Pancreas (tissue), 10 donors: ENCODE measurements around the gene ITGB8. TPM values are rescaled to one million over a fixed set of nuclear protein-coding genes. Genes with fewer than 3 reads are reported as not detected.

Experiments used
- ATAC-seq, 4 donors: fragments of 200-7000 bp; cut with Tn5 transposase; one replicate each; pipeline versions ENCODE4 v1.8.0 to v1.9.1; 2020; ENCODE audit warnings: mild to moderate bottlenecking in 4 of 4, moderate library complexity in 4 of 4
- DNase-seq, 6 donors: peaks; one replicate each; pipeline ENCODE4 v3.0.0-alpha.2; 2020
- FAIRE-seq: peaks from 2 replicates; lab custom pipeline; 2012; peaks lifted over from hg19 to GRCh38; lab: Jason Lieb, UNC
- H3K27ac ChIP-seq, 4 donors: fragments of 200-600 bp; sonication (generic); 1 replicate in 3 of 4; 2 replicates in 1 of 4; pipeline versions ENCODE4 v1.5.0 to v1.8.0; 2020
- H3K27me3 ChIP-seq, 4 donors: fragments of 200-600 bp; one replicate each; pipeline ENCODE4 v1.8.0; 2021
- H3K36me3 ChIP-seq, 3 donors: fragments of 200-600 bp; sonication (generic) in 1 of 3; one replicate each; pipeline versions ENCODE4 v1.5.0 to v1.8.0; 2020 to 2021
- H3K4me1 ChIP-seq, 3 donors: fragments of 200-600 bp; one replicate each; pipeline ENCODE4 v1.8.0; 2021
- H3K4me3 ChIP-seq, 4 donors: fragments of 200-600 bp; sonication (generic) in 2 of 4; one replicate each; pipeline versions ENCODE4 v1.5.0 to v1.8.0; 2020 to 2021
- H3K9me3 ChIP-seq, 4 donors: fragments of 200-600 bp; one replicate each; pipeline ENCODE4 v1.8.0; 2021
- WGBS, 2 donors: extraction: QIAGEN DNeasy Blood & Tissue Kit; methylation state at CpG; one replicate each; pipeline ENCODE4 v1.1.7; 2013; 5-methylcytosine and 5-hydroxymethylcytosine counted together
- intact Hi-C, 3 donors: fragments of 100-400 bp; cut with DNase I; formaldehyde crosslinking; loops; one replicate each; pipeline versions ENCODE4 v1.11.1 to v1.14.2; 2022
- polyA plus RNA-seq, 2 donors: library from polyadenylated mRNA; stranded (reverse); fragments of 200-250 nt; gene quantifications; one replicate each; pipeline ENCODE4 v1.2.3, GENCODE V29; 2013
- total RNA-seq, 6 donors: library from RNA; stranded (reverse); fragmentation: NEBNext Ultra II Directional in 4 of 6; extraction: Animal tissue kit (Norgen Biotek cat#: 25700) in 4 of 6; gene quantifications; one replicate each; pipeline versions ENCODE4 v1.2.1 to v1.2.4, GENCODE V29; 2021 to 2023
- TF ChIP-seq, protein P1 (sequence below), 4 donors: fragments of 200-600 bp; sonication (generic) in 3 of 4; IDR thresholded peaks; one replicate each; pipeline versions ENCODE4 v1.5.0 to v1.8.0; 2021; ENCODE audit warnings: antibody characterized with exemption in 4 of 4
- donor health status: healthy with polysubstance abuse.
- donor health status: DM: no; HTN: no; CAD: no; lungs with moderate emphysema.
- donor health status: DM: no; HTN: no; CAD: no.
- donor health status: control.
- donor health status: control.
- donor health status: Bipolar disorder and iron deficiency.
- donor health status: DM: yes; HTN: yes; CAD: no.
- donor health status: DM: no; HTN: no; CAD: no.
- donor health status: DM: no; HTN: no; CAD: no.
- donor health status: DM: yes; HTN: yes; CAD: no.

The ITGB8 gene
- total and polyA plus RNA-seq, 8 donors: 3.9 to 39.8 (median 11.5) TPM

GRCh38 chr7:20456701-20457100 lies 126.0 kb downstream of the ITGB8 start:
- no peaks in the 10 kb centered on the region for H3K4me1 ChIP-seq
- no peak overlapping the region for H3K27ac ChIP-seq
- no peak overlapping the region for H3K4me3 ChIP-seq
- no peaks in the 10 kb centered on the region for H3K9me3 ChIP-seq
- no peak for ATAC-seq
- DNase-seq: no peak
- no peaks in the 10 kb centered on the region for H3K36me3 ChIP-seq
- intact Hi-C loops: no loop called here
- TF ChIP-seq, protein P1, sequence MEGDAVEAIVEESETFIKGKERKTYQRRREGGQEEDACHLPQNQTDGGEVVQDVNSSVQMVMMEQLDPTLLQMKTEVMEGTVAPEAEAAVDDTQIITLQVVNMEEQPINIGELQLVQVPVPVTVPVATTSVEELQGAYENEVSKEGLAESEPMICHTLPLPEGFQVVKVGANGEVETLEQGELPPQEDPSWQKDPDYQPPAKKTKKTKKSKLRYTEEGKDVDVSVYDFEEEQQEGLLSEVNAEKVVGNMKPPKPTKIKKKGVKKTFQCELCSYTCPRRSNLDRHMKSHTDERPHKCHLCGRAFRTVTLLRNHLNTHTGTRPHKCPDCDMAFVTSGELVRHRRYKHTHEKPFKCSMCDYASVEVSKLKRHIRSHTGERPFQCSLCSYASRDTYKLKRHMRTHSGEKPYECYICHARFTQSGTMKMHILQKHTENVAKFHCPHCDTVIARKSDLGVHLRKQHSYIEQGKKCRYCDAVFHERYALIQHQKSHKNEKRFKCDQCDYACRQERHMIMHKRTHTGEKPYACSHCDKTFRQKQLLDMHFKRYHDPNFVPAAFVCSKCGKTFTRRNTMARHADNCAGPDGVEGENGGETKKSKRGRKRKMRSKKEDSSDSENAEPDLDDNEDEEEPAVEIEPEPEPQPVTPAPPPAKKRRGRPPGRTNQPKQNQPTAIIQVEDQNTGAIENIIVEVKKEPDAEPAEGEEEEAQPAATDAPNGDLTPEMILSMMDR (IDR thresholded peaks at IDR 0.05): no peak
- no peaks in the 10 kb centered on the region for H3K27me3 ChIP-seq
- FAIRE-seq: no peak

DNA sequence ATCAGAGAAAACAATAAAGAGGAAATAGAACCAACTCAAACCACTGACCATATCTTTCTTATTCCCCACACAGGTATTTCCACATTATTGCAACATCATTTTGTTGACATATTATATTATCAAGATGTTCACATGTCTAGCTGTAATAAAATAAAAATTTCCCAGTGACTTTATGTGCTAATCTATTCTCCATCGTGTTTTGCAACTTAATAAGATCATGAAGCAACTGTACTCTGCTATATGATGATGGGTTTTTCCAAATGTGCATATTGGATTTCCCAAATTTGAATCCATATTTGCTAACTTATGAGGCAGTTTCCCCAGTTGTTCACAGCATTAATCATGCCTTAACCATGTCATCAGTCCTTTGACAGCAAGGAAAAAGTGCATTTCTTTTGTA lies 127.8 kb downstream of the ITGB8 start:
- H3K4me3 ChIP-seq: no peak overlapping the region

DNA sequence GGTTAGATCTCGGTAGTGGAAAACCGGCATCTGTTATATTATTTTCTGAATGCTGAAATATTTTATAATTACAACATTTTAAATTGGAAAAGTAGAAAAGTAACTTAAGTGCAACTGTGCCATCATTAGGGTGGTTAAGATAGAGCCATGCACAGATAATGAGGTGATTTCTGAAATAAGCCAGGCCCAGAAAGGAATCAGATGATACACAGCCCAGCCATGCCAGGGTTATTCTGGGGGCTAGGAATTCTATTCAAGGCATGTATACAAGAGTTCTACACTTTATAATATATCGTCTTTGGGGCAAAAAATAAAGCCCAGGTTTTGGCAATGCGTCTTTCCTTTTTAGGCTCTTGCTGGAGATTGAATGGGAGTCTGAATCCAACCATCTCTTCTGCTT lies 128.7 kb downstream of the ITGB8 start:
- Histone ChIP-seq H3K27me3 (no peaks in the 10 kb centered on the region), H3K36me3 (no peaks in the 10 kb centered on the region), H3K4me3 (no peak overlapping the region), H3K4me1 (no peaks in the 10 kb centered on the region), H3K27ac (no peak overlapping the region), H3K9me3 (no peaks in the 10 kb centered on the region)
- intact Hi-C loops: no loop called here
- no peak for FAIRE-seq
- no peak for ATAC-seq
- WGBS, 2 donors: 74 to 89% methylated on average over 4 of the region's 4 CpGs
- DNase-seq: no peak
- TF ChIP-seq, protein P1 (IDR thresholded peaks at IDR 0.05): no peak

More for the DNA sequence above, 127.8 kb downstream of the ITGB8 start:
- intact Hi-C loops: no loop called here
- no peaks in the 10 kb centered on the region for H3K36me3 ChIP-seq
- no peak for DNase-seq
- H3K27me3 ChIP-seq: no peaks in the 10 kb centered on the region
- no peaks in the 10 kb centered on the region for H3K4me1 ChIP-seq
- FAIRE-seq: no peak
- 11 to 15% methylated on average over 1 of the region's 1 CpG for WGBS, 2 donors
- no peaks in the 10 kb centered on the region for H3K9me3 ChIP-seq
- H3K27ac ChIP-seq: no peak overlapping the region
- TF ChIP-seq, protein P1 (IDR thresholded peaks at IDR 0.05): no peak
- ATAC-seq: no peak

DNA sequence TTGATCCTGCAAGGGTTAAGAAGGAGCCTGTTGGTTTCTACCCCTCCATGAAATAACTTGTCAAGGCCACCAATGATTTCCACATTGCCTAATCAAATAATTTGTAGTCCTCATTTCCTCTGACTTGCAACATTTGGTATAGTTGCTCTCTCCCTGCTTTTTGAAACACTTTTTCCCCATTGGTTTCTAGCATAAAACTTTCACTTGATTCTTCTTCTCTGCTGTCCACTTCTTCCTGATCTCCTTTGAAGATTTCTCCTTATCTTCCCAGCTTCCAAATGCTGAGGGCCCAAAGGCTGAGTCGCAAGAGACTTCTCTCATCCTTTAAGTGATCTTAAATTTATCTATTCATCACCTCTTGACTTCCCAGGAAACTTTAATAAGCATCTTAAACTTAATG lies 134.2 kb downstream of the ITGB8 start:
- H3K36me3 ChIP-seq: no peaks in the 10 kb centered on the region
- FAIRE-seq: no peak
- no peaks in the 10 kb centered on the region for H3K9me3 ChIP-seq
- TF ChIP-seq, protein P1 (IDR thresholded peaks at IDR 0.05): no peak
- intact Hi-C loops: no loop called here
- DNase-seq: no peak
- H3K4me3 ChIP-seq: no peak overlapping the region
- no peak overlapping the region for H3K27ac ChIP-seq
- ATAC-seq: no peak
- no peaks in the 10 kb centered on the region for H3K4me1 ChIP-seq
- H3K27me3 ChIP-seq: no peaks in the 10 kb centered on the region
- 74 to 85% methylated on average over 1 of the region's 1 CpG for WGBS, 2 donors

Other genes with a start within 250 kb of the ITGB8 start
- gene MACC1, start 113.5 kb upstream of the ITGB8 start, total RNA-seq: 10 to 100 TPM in 3 of 6 donors, 1 to 10 TPM in 3; 8.7 to 27.0 (median 12.2) TPM
- gene MACC1, start 113.5 kb upstream of the ITGB8 start, polyA plus RNA-seq: 1 to 10 TPM; 1.5 to 2.2 TPM